Fibroblast of villous mesenchyme (primary cell): ENCODE results near the gene PRLR. TPM values are rescaled to one million over a fixed set of nuclear protein-coding genes. Genes with fewer than 3 reads are reported as not detected.

Experiments
- DNase-seq: peaks from one replicate; pipeline ENCODE4 v3.0.0-alpha.2; 2010; ENCODE audit warnings: low read depth
- H3K4me3 ChIP-seq: 2 replicates; pipeline ENCODE4 v1.5.1; 2011; ENCODE audit warnings: low read depth, mild to moderate bottlenecking, low read length
- CTCF ChIP-seq: IDR thresholded peaks from 2 replicates; pipeline ENCODE4 v1.5.1; 2012; ENCODE audit warnings: low read depth, mild to moderate bottlenecking, low read length; ENCODE audit not compliant: insufficient read depth
- total RNA-seq: library from RNA; depleted of rRNA; stranded (reverse); fragments of >200 nt; gene quantifications from 2 replicates; pipeline ENCODE4 v1.2.3, GENCODE V29; 2012

Gene PRLR
- total RNA-seq, 1 donor: 3.5 TPM

GRCh38 chr5:35096216-35096615 lies 134.1 kb downstream of the PRLR start:
- TF ChIP-seq CTCF: no peak
- H3K4me3 ChIP-seq: no peak overlapping the region
- DNase-seq: peak; percentile 63

GRCh38 chr5:35095366-35095765 lies 134.9 kb downstream of the PRLR start:
- TF ChIP-seq CTCF: no peak
- no peak for DNase-seq

GRCh38 chr5:35094948-35095347 lies 135.3 kb downstream of the PRLR start:
- no peak for TF ChIP-seq CTCF
- DNase-seq: peak; percentile 22
- H3K4me3 ChIP-seq: no peak overlapping the region

More at GRCh38 chr5:35095366-35095765, 134.9 kb downstream of the PRLR start:
- no peak overlapping the region for H3K4me3 ChIP-seq

- no peak overlapping the region for H3K4me3 ChIP-seq
- no peak for DNase-seq
- no peak for TF ChIP-seq CTCF
Measured at GRCh38 chr5:35092703-35093102, 137.6 kb downstream of the PRLR start.

- no peak overlapping the region for H3K4me3 ChIP-seq
- TF ChIP-seq CTCF: no peak
- DNase-seq: peak; percentile 19
Measured at GRCh38 chr5:35091704-35092103, 138.6 kb downstream of the PRLR start.

GRCh38 chr5:35089334-35090314 lies 140.7 kb downstream of the PRLR start:
- no peak overlapping the region for H3K4me3 ChIP-seq
- DNase-seq: peak; percentile 76
- TF ChIP-seq CTCF: peak; percentile 87

- TF ChIP-seq CTCF: no peak
- no peak overlapping the region for H3K4me3 ChIP-seq
- peak; percentile 28 for DNase-seq
Measured at GRCh38 chr5:35087991-35088390, 142.3 kb downstream of the PRLR start.
